Endodermal cell (in vitro differentiated cells): ENCODE results near the gene CPNE5. TPM values are rescaled to one million over a fixed set of nuclear protein-coding genes. Genes with fewer than 3 reads are reported as not detected.

Experiments used
- DNase-seq: peaks from one replicate; pipeline ENCODE4 v3.0.0-alpha.2; 2017
- H3K27ac ChIP-seq: 2 replicates; pipeline ENCODE4 v1.5.1; 2013; ENCODE audit warnings: mild to moderate bottlenecking, low read depth, low read length, moderate library complexity
- H3K27me3 ChIP-seq: 2 replicates; pipeline ENCODE4 v1.6.1; 2013; ENCODE audit warnings: mild to moderate bottlenecking, low read length, moderate library complexity; ENCODE audit not compliant: insufficient read depth, control insufficient read depth, poor library complexity, severe bottlenecking
- H3K36me3 ChIP-seq: 2 replicates; pipeline ENCODE4 v1.7.0; 2013; ENCODE audit warnings: mild to moderate bottlenecking, low read length, moderate library complexity; ENCODE audit not compliant: control insufficient read depth, insufficient read depth
- H3K4me1 ChIP-seq: one replicate; pipeline ENCODE4 v1.7.0; 2013; ENCODE audit warnings: low read length; ENCODE audit not compliant: control insufficient read depth, insufficient read depth
- H3K4me3 ChIP-seq: 2 replicates; pipeline ENCODE4 v1.5.1; 2013; ENCODE audit warnings: mild to moderate bottlenecking, low read length, moderate library complexity
- H3K9ac ChIP-seq: 2 replicates; pipeline ENCODE4 v1.6.1; 2013; ENCODE audit warnings: mild to moderate bottlenecking, low read length, moderate library complexity; ENCODE audit not compliant: poor library complexity, severe bottlenecking; ENCODE audit errors: extremely low read depth
- H3K9me3 ChIP-seq: 2 replicates; pipeline ENCODE4 v1.6.1; 2013; ENCODE audit warnings: mild to moderate bottlenecking, low read length, moderate library complexity; ENCODE audit not compliant: control insufficient read depth
- H3K27ac Mint-ChIP-seq: 2 replicates; pipeline ENCODE4 v1.8.0; 2020; ENCODE audit warnings: mixed read lengths
- H3K27me3 Mint-ChIP-seq: 2 replicates; pipeline ENCODE4 v1.8.0; 2021; ENCODE audit warnings: mild to moderate bottlenecking, mixed read lengths; ENCODE audit not compliant: insufficient read depth
- H3K36me3 Mint-ChIP-seq: 2 replicates; pipeline ENCODE4 v1.8.0; 2020; ENCODE audit warnings: low read depth, mixed read lengths
- H3K4me1 Mint-ChIP-seq: 2 replicates; pipeline ENCODE4 v1.8.0; 2020; ENCODE audit warnings: mixed read lengths
- H3K4me3 Mint-ChIP-seq: 2 replicates; pipeline ENCODE4 v1.8.0; 2020; ENCODE audit warnings: mild to moderate bottlenecking, moderate library complexity, mixed read lengths
- H3K9me3 Mint-ChIP-seq: 2 replicates; pipeline ENCODE4 v1.8.0; 2020; ENCODE audit warnings: mild to moderate bottlenecking, mixed read lengths
- whole genome bisulfite sequencing, 2 experiments: methylation state at CpG; one replicate each; pipeline versions ENCODE4 v1.1.5 to v1.1.7; 2013; ENCODE audit warnings: missing lambda C conversion rate in 2 of 2, mixed read lengths in 1 of 2; ENCODE audit not compliant: insufficient coverage in 1 of 2, insufficient read length in 1 of 2; 5-methylcytosine and 5-hydroxymethylcytosine counted together
- total RNA-seq, 2 donors: library from RNA; stranded (reverse); fragmentation: NEBNext Ultra II Directional in 1 of 2; extraction: Animal tissue kit (Norgen Biotek cat#: 25700) in 1 of 2; gene quantifications; 2 replicates in 1 of 2; 3 replicates in 1 of 2; pipeline ENCODE4 v1.2.1, GENCODE V29; 2021
- TF ChIP-seq, protein P1 (sequence below): fragments of 200-600 bp; sonication (generic); conservative IDR thresholded peaks from 2 replicates; pipeline ENCODE4 v1.5.0; 2021; ENCODE audit warnings: antibody characterized with exemption, mild to moderate bottlenecking

The CPNE5 gene
- total RNA-seq, 2 donors from 2014 or later = 0.26 to 0.42 TPM

DNA sequence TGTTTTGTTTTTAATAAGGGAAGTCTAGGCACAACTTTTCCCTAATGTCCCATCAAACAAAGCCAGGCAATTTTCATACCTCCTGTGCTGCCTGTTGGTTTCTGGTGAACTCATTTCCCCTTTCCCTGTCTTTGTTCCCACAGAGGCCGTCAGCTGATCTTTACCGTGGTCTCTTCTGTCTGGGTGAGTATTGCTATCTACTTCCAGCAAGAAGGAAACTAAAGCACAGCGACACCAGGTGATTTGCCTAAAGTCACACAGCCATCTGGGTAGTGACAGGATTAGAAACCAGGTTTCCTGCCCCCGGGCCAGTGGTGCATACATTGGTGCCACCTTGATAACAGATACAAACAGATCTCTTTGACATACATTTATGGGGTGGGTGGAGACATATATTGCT, 82.0 kb downstream of the CPNE5 start:
- Mint-ChIP-seq H3K4me1 (peaks cover 6% of the 10 kb centered on the region), H3K36me3 (no peaks in the 10 kb centered on the region), H3K27me3 (peaks cover 2% of the 10 kb centered on the region), H3K27ac (no peak overlapping the region), H3K4me3 (no peak overlapping the region), H3K9me3 (no peaks in the 10 kb centered on the region)
- Histone ChIP-seq H3K27me3 (no peaks in the 10 kb centered on the region), H3K9ac (no peak overlapping the region), H3K27ac (no peak overlapping the region), H3K36me3 (no peaks in the 10 kb centered on the region), H3K4me1 (no peaks in the 10 kb centered on the region), H3K4me3 (no peak overlapping the region), H3K9me3 (no peaks in the 10 kb centered on the region)
- WGBS, 2 experiments = 87 to 89% methylated on average over 4 of the region's 4 CpGs
- TF ChIP-seq, protein P1, sequence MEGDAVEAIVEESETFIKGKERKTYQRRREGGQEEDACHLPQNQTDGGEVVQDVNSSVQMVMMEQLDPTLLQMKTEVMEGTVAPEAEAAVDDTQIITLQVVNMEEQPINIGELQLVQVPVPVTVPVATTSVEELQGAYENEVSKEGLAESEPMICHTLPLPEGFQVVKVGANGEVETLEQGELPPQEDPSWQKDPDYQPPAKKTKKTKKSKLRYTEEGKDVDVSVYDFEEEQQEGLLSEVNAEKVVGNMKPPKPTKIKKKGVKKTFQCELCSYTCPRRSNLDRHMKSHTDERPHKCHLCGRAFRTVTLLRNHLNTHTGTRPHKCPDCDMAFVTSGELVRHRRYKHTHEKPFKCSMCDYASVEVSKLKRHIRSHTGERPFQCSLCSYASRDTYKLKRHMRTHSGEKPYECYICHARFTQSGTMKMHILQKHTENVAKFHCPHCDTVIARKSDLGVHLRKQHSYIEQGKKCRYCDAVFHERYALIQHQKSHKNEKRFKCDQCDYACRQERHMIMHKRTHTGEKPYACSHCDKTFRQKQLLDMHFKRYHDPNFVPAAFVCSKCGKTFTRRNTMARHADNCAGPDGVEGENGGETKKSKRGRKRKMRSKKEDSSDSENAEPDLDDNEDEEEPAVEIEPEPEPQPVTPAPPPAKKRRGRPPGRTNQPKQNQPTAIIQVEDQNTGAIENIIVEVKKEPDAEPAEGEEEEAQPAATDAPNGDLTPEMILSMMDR = no peak
- no peak for DNase-seq

DNA sequence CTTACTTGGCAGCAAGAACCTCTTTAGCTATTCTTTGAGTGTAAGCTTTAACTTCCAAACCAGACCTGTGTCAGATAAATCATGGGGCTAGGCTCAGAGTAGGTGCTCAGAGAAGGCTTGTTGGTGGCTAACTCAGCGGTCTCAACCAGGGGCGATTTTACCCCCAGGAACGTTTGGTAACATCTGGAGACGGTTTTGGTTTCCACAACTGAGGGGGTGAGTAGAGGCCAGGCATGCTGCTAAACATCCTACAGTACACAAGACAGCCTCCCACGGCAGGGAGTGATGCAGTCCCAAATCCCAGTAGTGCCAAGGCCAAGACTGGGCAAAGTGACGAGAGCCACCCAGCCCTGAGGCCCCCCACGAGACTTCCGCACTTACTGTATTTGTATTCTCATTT, 82.5 kb downstream of the CPNE5 start:
- H3K27ac Mint-ChIP-seq = no peak overlapping the region

DNA sequence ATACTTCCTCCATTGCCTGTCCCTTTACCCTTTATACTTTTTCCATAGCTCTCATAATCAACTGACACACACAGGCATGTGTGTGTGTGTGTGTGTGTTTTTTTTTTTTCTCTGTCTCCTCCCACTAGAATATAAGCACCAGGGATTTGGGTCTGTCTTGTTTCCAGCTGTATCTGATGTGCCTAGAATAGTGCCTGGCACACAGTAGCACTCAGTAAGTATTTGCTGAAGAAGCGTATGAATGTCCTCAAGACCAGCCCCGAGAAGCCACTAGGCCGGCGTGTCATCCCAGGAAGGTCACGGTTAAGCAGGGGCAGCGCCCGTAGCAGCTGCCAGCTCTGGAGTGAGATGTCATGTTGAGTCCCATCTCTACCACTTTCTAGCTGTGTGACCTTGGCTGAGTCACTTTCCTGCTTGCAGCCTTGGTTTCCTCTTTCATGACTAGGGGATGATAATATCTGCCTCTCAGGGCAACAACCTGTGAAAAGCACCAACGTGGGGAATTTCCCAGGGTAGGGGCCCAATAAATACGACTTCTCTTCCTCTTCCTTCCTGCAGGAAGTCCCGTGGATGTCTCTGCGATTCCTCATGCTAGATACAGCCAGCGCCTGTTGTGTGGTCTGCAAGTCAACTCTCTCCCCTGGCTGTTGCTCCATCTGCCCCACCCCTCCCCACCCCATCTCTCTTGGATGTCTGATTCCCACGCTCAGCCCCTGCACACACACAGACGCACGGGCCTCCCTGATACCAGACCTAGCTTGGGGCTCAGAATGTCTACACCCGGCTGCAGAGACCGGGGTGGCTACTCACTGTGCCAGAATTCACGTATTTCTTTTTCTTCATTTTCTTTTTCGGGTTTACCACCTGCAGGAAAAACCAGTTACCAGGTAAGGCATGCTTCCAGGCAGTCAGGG, 83.6 kb downstream of the CPNE5 start:
- no peaks in the 10 kb centered on the region for H3K36me3 Mint-ChIP-seq

More for the DNA sequence above, 82.5 kb downstream of the CPNE5 start:
- H3K27me3 Mint-ChIP-seq = peaks cover 2% of the 10 kb centered on the region
- H3K36me3 Mint-ChIP-seq = no peaks in the 10 kb centered on the region
- Histone ChIP-seq H3K27ac (no peak overlapping the region), H3K9me3 (no peaks in the 10 kb centered on the region), H3K36me3 (no peaks in the 10 kb centered on the region), H3K4me3 (no peak overlapping the region), H3K9ac (no peak overlapping the region), H3K27me3 (no peaks in the 10 kb centered on the region), H3K4me1 (no peaks in the 10 kb centered on the region)
- WGBS, 2 experiments = 92 to 98% methylated on average over 5 to 8 of the region's 8 CpGs
- H3K4me1 Mint-ChIP-seq = peaks cover 7% of the 10 kb centered on the region
- no peak for DNase-seq
- no peak overlapping the region for H3K4me3 Mint-ChIP-seq
- H3K9me3 Mint-ChIP-seq = no peaks in the 10 kb centered on the region
- TF ChIP-seq, protein P1 = no peak

More for the DNA sequence above, 83.6 kb downstream of the CPNE5 start:
- Histone ChIP-seq H3K9me3 (no peaks in the 10 kb centered on the region), H3K27me3 (no peaks in the 10 kb centered on the region), H3K4me1 (no peaks in the 10 kb centered on the region), H3K36me3 (no peaks in the 10 kb centered on the region), H3K4me3 (no peak overlapping the region), H3K9ac (no peak overlapping the region), H3K27ac (no peak overlapping the region)
- H3K4me3 Mint-ChIP-seq = no peak overlapping the region
- H3K4me1 Mint-ChIP-seq = peaks cover 5% of the 10 kb centered on the region
- WGBS, 2 experiments = 91 to 93% methylated on average over 15 to 19 of the region's 19 CpGs
- no peaks in the 10 kb centered on the region for H3K9me3 Mint-ChIP-seq
- no peak for DNase-seq
- TF ChIP-seq, protein P1 = no peak
- H3K27ac Mint-ChIP-seq = no peak overlapping the region
- peaks cover 2% of the 10 kb centered on the region for H3K27me3 Mint-ChIP-seq
